ENCODE measurements around the gene MYB.

DNA sequence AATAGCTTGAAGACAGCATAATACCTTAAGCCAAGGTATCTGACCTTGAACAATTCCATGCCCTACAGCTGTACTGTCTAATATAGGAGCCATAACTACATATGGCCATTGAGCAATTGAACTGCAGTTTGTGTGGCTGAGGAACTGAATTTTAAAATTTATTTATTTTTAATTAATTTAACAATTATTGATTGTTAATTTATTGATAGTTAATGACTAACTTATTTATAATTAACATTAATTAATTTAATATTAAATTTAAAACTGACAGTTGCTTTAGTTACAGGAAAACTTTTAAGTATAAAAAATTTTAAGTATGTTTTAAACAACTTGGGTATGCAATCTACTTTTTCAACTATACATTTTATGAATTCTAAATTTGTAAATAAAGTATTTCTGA, 12.3 kb upstream of the MYB start:
- no peak for TF ChIP-seq EZH2 (IDR thresholded peaks at IDR 0.05; ENCODE audit: low read length, missing control alignments)
- TF ChIP-seq, protein P1, sequence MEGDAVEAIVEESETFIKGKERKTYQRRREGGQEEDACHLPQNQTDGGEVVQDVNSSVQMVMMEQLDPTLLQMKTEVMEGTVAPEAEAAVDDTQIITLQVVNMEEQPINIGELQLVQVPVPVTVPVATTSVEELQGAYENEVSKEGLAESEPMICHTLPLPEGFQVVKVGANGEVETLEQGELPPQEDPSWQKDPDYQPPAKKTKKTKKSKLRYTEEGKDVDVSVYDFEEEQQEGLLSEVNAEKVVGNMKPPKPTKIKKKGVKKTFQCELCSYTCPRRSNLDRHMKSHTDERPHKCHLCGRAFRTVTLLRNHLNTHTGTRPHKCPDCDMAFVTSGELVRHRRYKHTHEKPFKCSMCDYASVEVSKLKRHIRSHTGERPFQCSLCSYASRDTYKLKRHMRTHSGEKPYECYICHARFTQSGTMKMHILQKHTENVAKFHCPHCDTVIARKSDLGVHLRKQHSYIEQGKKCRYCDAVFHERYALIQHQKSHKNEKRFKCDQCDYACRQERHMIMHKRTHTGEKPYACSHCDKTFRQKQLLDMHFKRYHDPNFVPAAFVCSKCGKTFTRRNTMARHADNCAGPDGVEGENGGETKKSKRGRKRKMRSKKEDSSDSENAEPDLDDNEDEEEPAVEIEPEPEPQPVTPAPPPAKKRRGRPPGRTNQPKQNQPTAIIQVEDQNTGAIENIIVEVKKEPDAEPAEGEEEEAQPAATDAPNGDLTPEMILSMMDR (conservative IDR thresholded peaks at IDR 0.05 in 1 of 2, IDR thresholded peaks at IDR 0.05 in 1 of 2; ENCODE audit: low read depth in 1 of 2, low read length in 2 of 2): no peak

Measured in fibroblast of lung (primary cell).